Esophagus muscularis mucosa (tissue), 4 donors: ENCODE data around the gene KPNA4. TPM values are rescaled to one million over a fixed set of nuclear protein-coding genes. Genes with fewer than 3 reads are reported as not detected.

ENCODE experiments used
- DNase-seq: peaks from one replicate; pipeline ENCODE4 v3.0.0-alpha.2; 2017; ENCODE audit errors: extremely low spot score
- H3K27ac ChIP-seq, 4 donors: fragments of 200-600 bp; sonication (generic); replicated peaks in 1 of 4; 1 replicate in 3 of 4; 2 replicates in 1 of 4; pipeline ENCODE4 v1.5.1; 2016 to 2019; ENCODE audit warnings: mild to moderate bottlenecking in 1 of 4
- H3K27me3 ChIP-seq, 4 donors: fragments of 200-600 bp; sonication (generic); one replicate each; pipeline versions ENCODE4 v1.5.1 to v1.6.0; 2016 to 2019
- H3K36me3 ChIP-seq, 4 donors: fragments of 200-600 bp; sonication (generic); one replicate each; pipeline ENCODE4 v1.5.1; 2016 to 2019
- H3K4me1 ChIP-seq, 4 donors: fragments of 200-600 bp; sonication (generic); one replicate each; pipeline ENCODE4 v1.5.1; 2016 to 2019
- H3K4me3 ChIP-seq, 4 donors: fragments of 200-600 bp; sonication (generic); 1 replicate in 2 of 4; 2 replicates in 2 of 4; pipeline ENCODE4 v1.5.1; 2016 to 2019; ENCODE audit warnings: mild to moderate bottlenecking in 4 of 4, moderate library complexity in 1 of 4
- H3K9me3 ChIP-seq, 4 donors: fragments of 200-600 bp; sonication (generic); 1 replicate in 3 of 4; 2 replicates in 1 of 4; pipeline ENCODE4 v1.5.1; 2016 to 2019
- CTCF ChIP-seq, 3 experiments: fragments of 200-600 bp in 2 of 3; fragments of 450-650 bp in 1 of 3; sonication (generic) in 2 of 3; IDR thresholded peaks; one replicate each; pipeline ENCODE4 v1.5.1; 2017 to 2019; ENCODE audit warnings: antibody characterized with exemption in 3 of 3, mild to moderate bottlenecking in 2 of 3, moderate library complexity in 1 of 3
- EP300 ChIP-seq: sonication (generic); formaldehyde crosslinking; IDR thresholded peaks from one replicate; pipeline ENCODE4 v1.6.1; 2017; ENCODE audit warnings: antibody characterized with exemption
- POLR2A ChIP-seq: fragments of 450-650 bp; IDR thresholded peaks from one replicate; pipeline ENCODE4 v1.6.1; 2017; ENCODE audit warnings: antibody characterized with exemption, moderate library complexity, mild to moderate bottlenecking, low read depth
- POLR2AphosphoS5 ChIP-seq, 2 donors: sonication (generic); formaldehyde crosslinking; IDR thresholded peaks; one replicate each; pipeline ENCODE4 v1.6.1; 2017; ENCODE audit warnings: antibody characterized with exemption in 2 of 2
- WGBS: methylation state at CpG from one replicate; pipeline ENCODE4 v1.1.5; 2018; 5-methylcytosine and 5-hydroxymethylcytosine counted together
- intact Hi-C: fragments of 100-400 bp; cut with DNase I; formaldehyde crosslinking; loops from one replicate; pipeline ENCODE4 v1.15.1; 2023
- total RNA-seq, 4 donors: library from RNA; depleted of rRNA; stranded (reverse); fragments of >200 nt; gene quantifications; one replicate each; pipeline versions ENCODE4 v1.1.0 to v1.2.1, GENCODE V29; 2016

Gene KPNA4
- total RNA-seq, 4 donors from 2014 or later, result 48.2 to 60.6 (median 55.3) TPM

GRCh38 chr3:160473221-160473620, 92.2 kb downstream of the KPNA4 start:
- H3K36me3 ChIP-seq, result no peaks in the 10 kb centered on the region
- TF ChIP-seq EP300 (no peak), POLR2A (no peak), POLR2AphosphoS5 (IDR thresholded peaks at IDR 0.05) (no peak), CTCF (IDR thresholded peaks at IDR 0.05) (no peak)
- intact Hi-C loops, result no loop called here

GRCh38 chr3:160472344-160472743, 93.0 kb downstream of the KPNA4 start:
- no peaks in the 10 kb centered on the region for H3K27me3 ChIP-seq
- H3K4me3 ChIP-seq, result no peak overlapping the region
- H3K4me1 ChIP-seq, result no peaks in the 10 kb centered on the region
- peaks cover 0 to 8% (median 3%) of the 10 kb centered on the region in 4 donors for H3K9me3 ChIP-seq
- peak; percentile 50 for DNase-seq
- no peaks in the 10 kb centered on the region for H3K36me3 ChIP-seq
- 73% methylated on average over 2 of the region's 2 CpGs for WGBS
- intact Hi-C loops, result no loop called here
- no peak for TF ChIP-seq CTCF (IDR thresholded peaks at IDR 0.05)
- TF ChIP-seq POLR2A, result no peak
- TF ChIP-seq POLR2AphosphoS5 (IDR thresholded peaks at IDR 0.05), result no peak
- TF ChIP-seq EP300, result no peak
- H3K27ac ChIP-seq, result no peak overlapping the region

More at GRCh38 chr3:160473221-160473620, 92.2 kb downstream of the KPNA4 start:
- Histone ChIP-seq H3K27me3 (no peaks in the 10 kb centered on the region), H3K4me3 (no peak overlapping the region), H3K4me1 (no peaks in the 10 kb centered on the region), H3K9me3 (peaks cover 0 to 8% (median 3%) of the 10 kb centered on the region in 4 donors), H3K27ac (no peak overlapping the region)
- 100% methylated on average over 1 of the region's 1 CpG for WGBS
- DNase-seq, result no peak

- no peak overlapping the region for H3K27ac ChIP-seq
- H3K4me3 ChIP-seq, result no peak overlapping the region
- intact Hi-C loops, result no loop called here
- DNase-seq, result peak; percentile 72
- no peak for TF ChIP-seq EP300
- TF ChIP-seq POLR2A, result no peak
- no peak for TF ChIP-seq CTCF (IDR thresholded peaks at IDR 0.05)
- TF ChIP-seq POLR2AphosphoS5 (IDR thresholded peaks at IDR 0.05), result no peak
- H3K27me3 ChIP-seq, result no peaks in the 10 kb centered on the region
- WGBS, result 93% methylated on average over 2 of the region's 2 CpGs
- no peaks in the 10 kb centered on the region for H3K4me1 ChIP-seq
- peaks cover 0 to 8% (median 3%) of the 10 kb centered on the region in 4 donors for H3K9me3 ChIP-seq
- no peaks in the 10 kb centered on the region for H3K36me3 ChIP-seq
Observed at GRCh38 chr3:160471892-160472291, 93.5 kb downstream of the KPNA4 start.

GRCh38 chr3:160470181-160470580, 95.2 kb downstream of the KPNA4 start:
- WGBS, result 48% methylated on average over 2 of the region's 5 CpGs
- no peaks in the 10 kb centered on the region for H3K36me3 ChIP-seq
- H3K4me3 ChIP-seq, result no peak overlapping the region
- peaks cover 0 to 8% (median 3%) of the 10 kb centered on the region in 4 donors for H3K9me3 ChIP-seq
- no peaks in the 10 kb centered on the region for H3K4me1 ChIP-seq
- H3K27ac ChIP-seq, result no peak overlapping the region
- intact Hi-C loops, result no loop called here
- no peaks in the 10 kb centered on the region for H3K27me3 ChIP-seq
- peak; percentile 82 for DNase-seq
- TF ChIP-seq POLR2A, result no peak
- no peak for TF ChIP-seq CTCF (IDR thresholded peaks at IDR 0.05)
- TF ChIP-seq EP300, result no peak
- no peak for TF ChIP-seq POLR2AphosphoS5 (IDR thresholded peaks at IDR 0.05)

GRCh38 chr3:160464971-160465370, 100.4 kb downstream of the KPNA4 start:
- intact Hi-C loops, result no loop called here
- WGBS, result 58% methylated on average over 1 of the region's 1 CpG

More at GRCh38 chr3:160464971-160465370, 100.4 kb downstream of the KPNA4 start:
- no peak for TF ChIP-seq CTCF (IDR thresholded peaks at IDR 0.05)
- TF ChIP-seq POLR2A, result no peak
- no peak for TF ChIP-seq POLR2AphosphoS5 (IDR thresholded peaks at IDR 0.05)
- TF ChIP-seq EP300, result no peak
- H3K27ac ChIP-seq, result no peak overlapping the region
- no peaks in the 10 kb centered on the region for H3K27me3 ChIP-seq
- no peak overlapping the region for H3K4me3 ChIP-seq
- H3K9me3 ChIP-seq, result peaks cover 0 to under 1% (median 0%) of the 10 kb centered on the region in 4 donors
- H3K4me1 ChIP-seq, result no peaks in the 10 kb centered on the region
- DNase-seq, result no peak
- no peaks in the 10 kb centered on the region for H3K36me3 ChIP-seq
